Measurements from ENCODE around the gene ANKRA2. TPM values are rescaled to one million over a fixed set of nuclear protein-coding genes. Genes with fewer than 3 reads are reported as not detected.
A peak's percentile ranks its signal among the peaks of the same experiment; 100 is the strongest.

Gene ANKRA2
- total RNA-seq, 1 donor from 2014 or later = 28.4 TPM

- H3K36me3 Mint-ChIP-seq (ENCODE audit: insufficient read depth) = no peaks in the 10 kb centered on the region
- TF ChIP-seq CTCF (IDR thresholded peaks at IDR 0.05; ENCODE audit: unreplicated experiment) = no peak
- peaks cover 3% of the 10 kb centered on the region for H3K27me3 Mint-ChIP-seq
- no peak overlapping the region for H3K4me3 Mint-ChIP-seq (ENCODE audit: low read depth)
- H3K9me3 Mint-ChIP-seq (ENCODE audit: low read depth) = no peaks in the 10 kb centered on the region
- no peak for DNase-seq (ENCODE audit: low spot score, unreplicated experiment)
- H3K4me1 Mint-ChIP-seq (ENCODE audit: low read depth) = peaks cover 3% of the 10 kb centered on the region
- no peak overlapping the region for H3K27ac Mint-ChIP-seq
Measured at GRCh38 chr5:73545403-73545779, 20.0 kb downstream of the ANKRA2 start.

DNA sequence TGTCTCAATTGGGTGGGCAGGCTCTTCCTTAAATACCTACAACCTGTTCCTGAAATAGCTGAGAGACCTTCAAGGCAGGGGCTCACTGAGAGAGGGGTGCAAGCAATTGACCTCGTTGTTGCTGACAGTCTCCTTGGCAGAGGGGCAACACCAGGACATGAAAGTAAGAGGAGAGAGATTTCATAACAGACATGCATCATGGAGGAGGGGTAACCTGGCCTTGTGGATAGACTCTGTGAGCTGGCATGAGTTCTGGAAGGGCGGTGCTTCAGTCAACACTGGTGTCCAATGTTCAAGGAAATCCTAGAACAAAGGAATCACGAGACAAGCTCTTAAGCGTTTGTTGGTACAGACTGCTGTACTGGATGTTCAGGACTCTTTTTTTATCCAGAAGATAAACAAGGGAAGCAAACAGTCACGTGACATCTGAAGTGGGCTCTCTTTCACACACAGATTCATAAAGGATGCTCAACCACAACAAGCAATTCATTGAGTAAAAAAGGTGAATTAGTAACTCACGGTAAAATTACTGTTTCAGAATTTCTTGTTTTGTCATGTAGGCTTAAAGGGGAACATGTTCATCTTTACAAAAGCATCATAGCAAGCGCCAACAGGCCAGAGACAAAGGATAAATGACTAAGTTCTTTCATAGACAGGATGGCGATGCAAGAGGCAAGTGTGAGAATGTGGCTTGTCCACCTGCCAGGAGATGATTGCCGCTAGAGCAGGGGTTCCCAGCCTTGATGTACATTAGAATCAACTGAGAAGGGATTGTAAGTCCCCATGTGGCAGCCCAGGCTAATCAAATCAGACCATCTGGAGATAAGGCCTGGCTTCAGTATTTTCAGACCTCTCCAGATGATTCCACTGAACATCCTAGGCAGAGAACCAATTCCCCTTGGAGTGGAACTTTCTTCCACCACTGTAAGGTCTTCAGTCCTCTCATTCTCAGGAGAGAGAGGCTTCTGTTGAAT is 20.7 kb downstream of the ANKRA2 start:
- no peaks in the 10 kb centered on the region for H3K36me3 Mint-ChIP-seq (ENCODE audit: insufficient read depth)
- no peak for DNase-seq (ENCODE audit: low spot score, unreplicated experiment)
- H3K4me1 Mint-ChIP-seq (ENCODE audit: low read depth) = peaks cover 3% of the 10 kb centered on the region
- no peak for TF ChIP-seq CTCF (IDR thresholded peaks at IDR 0.05; ENCODE audit: unreplicated experiment)
- no peaks in the 10 kb centered on the region for H3K9me3 Mint-ChIP-seq (ENCODE audit: low read depth)
- H3K4me3 Mint-ChIP-seq (ENCODE audit: low read depth) = no peak overlapping the region
- H3K27ac Mint-ChIP-seq = no peak overlapping the region
- H3K27me3 Mint-ChIP-seq = peaks cover 9% of the 10 kb centered on the region

DNA sequence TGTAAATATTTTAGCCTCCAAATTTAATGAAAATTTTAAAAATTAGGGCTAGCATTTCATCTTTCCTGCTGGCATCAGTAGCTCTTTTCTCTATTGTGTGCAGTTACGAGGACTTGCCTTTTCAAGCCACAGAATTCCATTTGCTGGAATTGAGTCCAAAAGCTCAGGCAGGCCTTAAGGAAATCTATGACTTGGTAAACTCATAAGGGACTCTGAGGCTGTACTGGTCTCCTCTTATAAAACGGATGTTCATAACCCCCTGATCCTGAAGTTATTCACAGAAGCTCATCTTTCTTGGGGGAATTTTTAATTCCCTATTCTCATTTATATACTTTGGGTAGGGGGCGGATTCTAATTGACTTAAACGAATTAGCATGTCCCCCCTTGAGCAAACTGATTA is 23.4 kb downstream of the ANKRA2 start:
- TF ChIP-seq CTCF (IDR thresholded peaks at IDR 0.05; ENCODE audit: unreplicated experiment) = no peak
- H3K27me3 Mint-ChIP-seq = peaks cover 9% of the 10 kb centered on the region
- no peaks in the 10 kb centered on the region for H3K9me3 Mint-ChIP-seq (ENCODE audit: low read depth)
- DNase-seq (ENCODE audit: low spot score, unreplicated experiment) = no peak
- no peak overlapping the region for H3K4me3 Mint-ChIP-seq (ENCODE audit: low read depth)
- H3K27ac Mint-ChIP-seq = no peak overlapping the region
- H3K4me1 Mint-ChIP-seq (ENCODE audit: low read depth) = peaks cover 3% of the 10 kb centered on the region
- H3K36me3 Mint-ChIP-seq (ENCODE audit: insufficient read depth) = no peaks in the 10 kb centered on the region

- DNase-seq (ENCODE audit: low spot score, unreplicated experiment) = no peak
- H3K36me3 Mint-ChIP-seq (ENCODE audit: insufficient read depth) = no peaks in the 10 kb centered on the region
- H3K27me3 Mint-ChIP-seq = peaks cover 9% of the 10 kb centered on the region
- no peak overlapping the region for H3K4me3 Mint-ChIP-seq (ENCODE audit: low read depth)
- peak overlapping the region; percentile 20 for H3K27ac Mint-ChIP-seq
- TF ChIP-seq CTCF (IDR thresholded peaks at IDR 0.05; ENCODE audit: unreplicated experiment) = no peak
- peaks cover 3% of the 10 kb centered on the region for H3K4me1 Mint-ChIP-seq (ENCODE audit: low read depth)
- no peaks in the 10 kb centered on the region for H3K9me3 Mint-ChIP-seq (ENCODE audit: low read depth)
Measured at GRCh38 chr5:73540192-73540591, 25.2 kb downstream of the ANKRA2 start.

- Mint-ChIP-seq H3K36me3 (ENCODE audit: insufficient read depth) (no peaks in the 10 kb centered on the region), H3K4me3 (ENCODE audit: low read depth) (no peak overlapping the region), H3K4me1 (ENCODE audit: low read depth) (peaks cover 3% of the 10 kb centered on the region), H3K9me3 (ENCODE audit: low read depth) (no peaks in the 10 kb centered on the region), H3K27me3 (peaks cover 9% of the 10 kb centered on the region), H3K27ac (peak overlapping the region; percentile 20)
- DNase-seq (ENCODE audit: low spot score, unreplicated experiment) = no peak
- no peak for TF ChIP-seq CTCF (IDR thresholded peaks at IDR 0.05; ENCODE audit: unreplicated experiment)
Measured at GRCh38 chr5:73539730-73540129, 25.7 kb downstream of the ANKRA2 start.
